ENCODE measurements around the gene SHH. TPM values are rescaled to one million over a fixed set of nuclear protein-coding genes. Genes with fewer than 3 reads are reported as not detected.
A peak's percentile ranks its signal among the peaks of the same experiment; 100 is the strongest.

SHH gene
- total and polyA plus RNA-seq, 4 donors = 0.10 to 0.25 TPM; not detected in 2

DNA sequence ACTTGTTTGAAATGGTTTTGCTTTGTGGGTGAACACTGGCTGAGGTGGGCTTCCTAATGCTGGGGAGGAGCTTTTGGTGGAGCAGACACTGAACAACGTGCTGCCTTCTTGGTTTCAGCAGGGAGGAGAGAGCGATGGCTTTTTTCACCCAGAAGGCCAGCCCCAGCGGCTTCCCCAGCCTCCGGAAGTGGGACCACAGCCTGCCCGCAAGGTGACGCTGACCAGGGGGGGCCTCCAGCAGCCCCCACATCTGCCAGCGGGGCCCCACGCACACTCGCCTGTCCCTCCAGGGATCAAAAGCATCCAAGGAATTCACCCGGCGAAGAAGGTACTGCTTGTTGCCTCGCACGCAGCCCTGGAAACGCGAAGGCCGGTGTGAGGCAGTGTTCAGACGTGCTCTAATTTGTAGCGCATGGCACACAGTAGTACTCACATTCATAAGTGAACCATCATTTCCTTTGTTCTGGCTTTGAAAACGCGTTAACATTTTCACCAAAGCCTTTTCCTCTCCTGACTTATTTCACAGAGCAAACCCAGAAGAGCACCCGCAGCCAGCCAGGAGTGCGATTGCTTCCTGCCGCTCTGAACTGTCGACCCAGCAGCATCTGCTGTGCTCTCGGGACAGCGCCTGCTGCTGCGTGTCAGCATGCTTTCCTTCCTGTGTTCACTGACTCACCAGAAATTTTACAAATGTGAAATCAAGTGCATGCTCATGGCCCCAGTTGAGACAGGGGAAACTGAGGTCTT is 48.4 kb downstream of the SHH start:
- intact Hi-C loops (cut with DNase I) = no loop called here
- Histone ChIP-seq H3K27ac (ENCODE audit: low read depth in 1 of 2, low read length in 2 of 2) (no peak overlapping the region), H3K9me3 (ENCODE audit: control insufficient read depth, low read length) (no peaks in the 10 kb centered on the region), H3K4me3 (ENCODE audit: low read length in 2 of 2) (no peak overlapping the region), H3K4me1 (ENCODE audit: control insufficient read depth in 1 of 2, insufficient read depth in 2 of 2, low read length in 2 of 2) (no peaks in the 10 kb centered on the region), H3K27me3 (ENCODE audit: control insufficient read depth in 1 of 2, insufficient read depth in 2 of 2, low read length in 1 of 2) (no peaks in the 10 kb centered on the region), H3K36me3 (ENCODE audit: control insufficient read depth in 1 of 2, insufficient read depth in 2 of 2, low read length in 1 of 2) (peaks cover 0 to 4% of the 10 kb centered on the region in 2 donors)
- ATAC-seq (ENCODE audit: low FRiP score) (no peak), DNase-seq (peak in 1 of 2 donors; percentile 55)
- WGBS, 2 donors = 69 to 74% methylated on average over 27 of the region's 27 CpGs

DNA sequence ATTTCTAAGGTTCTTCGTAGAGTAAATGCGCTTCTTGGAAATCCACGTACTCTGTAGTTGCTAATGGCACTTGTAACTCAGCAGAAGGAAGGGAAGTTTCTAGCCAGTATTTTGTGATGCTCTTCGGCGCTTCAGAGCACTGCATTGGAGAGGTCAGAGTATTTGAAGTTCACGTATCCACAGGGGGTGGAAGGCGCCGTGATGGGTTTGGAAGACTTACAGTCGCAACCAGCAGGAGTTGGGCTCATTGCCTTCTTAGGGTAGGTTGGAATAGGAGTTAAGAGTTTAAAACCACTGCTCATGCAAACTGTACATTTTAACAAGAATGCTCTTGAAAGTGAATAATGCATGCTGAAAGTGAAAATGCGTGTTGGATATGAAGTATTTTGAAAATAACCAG is 49.1 kb downstream of the SHH start:
- intact Hi-C loops (cut with DNase I) = no loop called here

DNA sequence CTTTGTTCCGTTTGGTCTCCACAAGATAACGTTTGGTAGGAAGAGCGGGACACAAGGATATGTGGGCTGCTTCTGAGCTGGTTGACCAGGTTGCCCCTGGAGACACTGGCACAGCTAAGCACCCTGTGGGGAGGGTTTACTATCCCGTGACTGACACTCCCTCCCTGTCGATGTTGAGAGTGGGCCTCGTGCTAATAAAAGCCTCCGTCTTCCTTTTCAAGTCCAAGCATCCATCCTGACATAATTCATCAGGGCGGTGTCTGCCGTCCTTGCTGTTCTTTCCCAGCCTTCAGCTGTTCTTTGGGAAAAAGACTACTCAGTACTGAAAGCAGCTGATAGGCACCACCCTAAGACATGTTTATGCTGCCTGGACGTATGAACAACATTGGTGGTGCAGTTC is 49.6 kb downstream of the SHH start:
- Histone ChIP-seq H3K9me3 (ENCODE audit: control insufficient read depth, low read length) (no peaks in the 10 kb centered on the region), H3K27me3 (ENCODE audit: control insufficient read depth in 1 of 2, insufficient read depth in 2 of 2, low read length in 1 of 2) (no peaks in the 10 kb centered on the region), H3K4me1 (ENCODE audit: control insufficient read depth in 1 of 2, insufficient read depth in 2 of 2, low read length in 2 of 2) (no peaks in the 10 kb centered on the region), H3K36me3 (ENCODE audit: control insufficient read depth in 1 of 2, insufficient read depth in 2 of 2, low read length in 1 of 2) (peaks cover 0 to 2% of the 10 kb centered on the region in 2 donors), H3K27ac (ENCODE audit: low read depth in 1 of 2, low read length in 2 of 2) (no peak overlapping the region), H3K4me3 (ENCODE audit: low read length in 2 of 2) (no peak overlapping the region)
- ATAC-seq (ENCODE audit: low FRiP score) (no peak), DNase-seq (no peak)
- intact Hi-C loops (cut with DNase I) = no loop called here
- 71 to 74% methylated on average over 10 of the region's 10 CpGs for WGBS, 2 donors

More for the DNA sequence above, 49.1 kb downstream of the SHH start:
- H3K9me3 ChIP-seq (ENCODE audit: control insufficient read depth, low read length) = no peaks in the 10 kb centered on the region
- H3K27ac ChIP-seq (ENCODE audit: low read depth in 1 of 2, low read length in 2 of 2) = no peak overlapping the region
- H3K36me3 ChIP-seq (ENCODE audit: control insufficient read depth in 1 of 2, insufficient read depth in 2 of 2, low read length in 1 of 2) = peaks cover 0 to 4% of the 10 kb centered on the region in 2 donors
- no peak overlapping the region for H3K4me3 ChIP-seq (ENCODE audit: low read length in 2 of 2)
- H3K27me3 ChIP-seq (ENCODE audit: control insufficient read depth in 1 of 2, insufficient read depth in 2 of 2, low read length in 1 of 2) = no peaks in the 10 kb centered on the region
- no peaks in the 10 kb centered on the region for H3K4me1 ChIP-seq (ENCODE audit: control insufficient read depth in 1 of 2, insufficient read depth in 2 of 2, low read length in 2 of 2)
- 90 to 91% methylated on average over 10 of the region's 10 CpGs for WGBS, 2 donors
- ATAC-seq (ENCODE audit: low FRiP score) (no peak), DNase-seq (no peak)

DNA sequence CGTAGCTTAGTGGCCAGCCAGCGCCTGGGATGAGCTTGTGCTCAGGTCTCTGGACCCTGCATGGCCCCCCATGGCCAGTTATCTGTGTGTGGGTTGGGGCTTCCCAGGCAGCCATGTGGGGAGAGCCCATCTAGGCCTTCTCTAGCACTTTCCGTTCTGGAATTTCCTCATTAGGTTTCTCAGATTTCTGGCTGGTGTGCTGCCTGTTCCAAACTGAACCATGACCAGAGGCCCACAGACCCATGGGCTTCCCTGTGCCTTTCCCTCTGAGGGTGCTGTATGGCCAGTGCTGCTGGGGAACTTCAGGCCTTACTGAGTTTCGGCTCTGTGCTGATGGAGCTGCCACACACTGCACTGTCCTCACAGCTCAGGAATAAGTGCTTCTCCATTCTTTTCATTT is 50.2 kb downstream of the SHH start:
- H3K27me3 ChIP-seq (ENCODE audit: control insufficient read depth in 1 of 2, insufficient read depth in 2 of 2, low read length in 1 of 2) = no peaks in the 10 kb centered on the region
- no peak overlapping the region for H3K4me3 ChIP-seq (ENCODE audit: low read length in 2 of 2)
- H3K27ac ChIP-seq (ENCODE audit: low read depth in 1 of 2, low read length in 2 of 2) = no peak overlapping the region
- no peaks in the 10 kb centered on the region for H3K4me1 ChIP-seq (ENCODE audit: control insufficient read depth in 1 of 2, insufficient read depth in 2 of 2, low read length in 2 of 2)
- intact Hi-C loops (cut with DNase I) = no loop called here
- 76 to 86% methylated on average over 4 of the region's 4 CpGs for whole genome bisulfite sequencing, 2 donors
- H3K9me3 ChIP-seq (ENCODE audit: control insufficient read depth, low read length) = no peaks in the 10 kb centered on the region
- ATAC-seq (ENCODE audit: low FRiP score) (no peak), DNase-seq (no peak)
- peaks cover 0 to 2% of the 10 kb centered on the region in 2 donors for H3K36me3 ChIP-seq (ENCODE audit: control insufficient read depth in 1 of 2, insufficient read depth in 2 of 2, low read length in 1 of 2)

DNA sequence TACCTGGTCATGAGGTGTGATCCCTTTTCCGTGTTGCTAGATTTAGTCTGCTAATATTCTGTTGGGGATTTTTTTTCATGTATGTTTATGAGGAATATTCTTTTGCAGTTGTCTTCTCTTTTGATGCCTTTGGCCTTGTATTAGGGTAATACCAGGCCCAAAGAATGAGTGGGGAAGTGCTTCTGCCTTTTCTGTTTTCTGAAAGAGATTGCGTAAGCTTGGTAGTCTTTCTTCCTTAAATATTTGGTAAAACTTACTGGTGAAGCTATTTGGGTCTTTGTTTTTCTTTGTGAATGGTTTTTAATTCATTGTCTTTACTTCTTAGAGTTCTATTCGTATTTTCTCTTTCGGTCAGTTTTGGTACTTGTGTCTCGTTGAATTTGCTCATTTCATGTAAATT is 51.1 kb downstream of the SHH start:
- H3K4me3 ChIP-seq (ENCODE audit: low read length in 2 of 2) = no peak overlapping the region
- DNase-seq (no peak), ATAC-seq (ENCODE audit: low FRiP score) (no peak)
- no peaks in the 10 kb centered on the region for H3K9me3 ChIP-seq (ENCODE audit: control insufficient read depth, low read length)
- H3K4me1 ChIP-seq (ENCODE audit: control insufficient read depth in 1 of 2, insufficient read depth in 2 of 2, low read length in 2 of 2) = no peaks in the 10 kb centered on the region
- 93 to 94% methylated on average over 5 of the region's 5 CpGs for whole genome bisulfite sequencing, 2 donors
- peaks cover 0 to 2% of the 10 kb centered on the region in 2 donors for H3K36me3 ChIP-seq (ENCODE audit: control insufficient read depth in 1 of 2, insufficient read depth in 2 of 2, low read length in 1 of 2)
- intact Hi-C loops (cut with DNase I) = no loop called here
- no peaks in the 10 kb centered on the region for H3K27me3 ChIP-seq (ENCODE audit: control insufficient read depth in 1 of 2, insufficient read depth in 2 of 2, low read length in 1 of 2)
- no peak overlapping the region for H3K27ac ChIP-seq (ENCODE audit: low read depth in 1 of 2, low read length in 2 of 2)

DNA sequence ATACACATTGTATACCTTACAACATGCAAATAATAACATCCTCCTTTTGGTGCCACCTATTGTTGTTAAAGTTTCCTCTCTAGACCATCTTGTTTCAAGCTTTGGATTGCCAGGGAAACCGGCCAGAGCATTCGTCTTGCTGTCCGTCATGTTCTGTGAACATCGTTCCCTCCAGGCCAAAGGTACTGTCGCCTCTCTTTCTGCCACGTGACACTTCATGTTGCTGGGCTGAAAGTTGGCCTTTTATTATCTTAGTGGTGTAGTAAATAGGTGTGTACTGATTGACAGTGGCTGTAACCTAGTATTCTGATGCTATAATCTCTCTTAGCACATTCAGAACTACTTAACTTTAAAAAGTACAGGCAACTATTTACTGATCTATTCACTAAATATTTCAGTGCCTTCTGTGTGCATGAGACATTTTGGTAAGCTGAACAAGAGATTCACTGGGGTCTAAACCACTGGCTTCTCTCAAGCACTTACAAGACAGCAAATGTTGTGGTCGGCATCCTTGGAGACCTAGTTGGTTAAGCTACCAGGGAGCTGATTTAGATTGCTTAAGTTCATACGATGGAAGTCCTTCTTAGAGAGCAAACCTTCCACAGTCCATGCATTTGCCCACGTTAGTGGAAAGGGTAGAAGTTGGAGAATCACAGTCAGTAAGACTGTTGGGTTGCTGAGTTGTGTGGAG is 52.4 kb downstream of the SHH start:
- Histone ChIP-seq H3K4me3 (ENCODE audit: low read length in 2 of 2) (no peak overlapping the region), H3K27me3 (ENCODE audit: control insufficient read depth in 1 of 2, insufficient read depth in 2 of 2, low read length in 1 of 2) (no peaks in the 10 kb centered on the region), H3K4me1 (ENCODE audit: control insufficient read depth in 1 of 2, insufficient read depth in 2 of 2, low read length in 2 of 2) (no peaks in the 10 kb centered on the region), H3K27ac (ENCODE audit: low read depth in 1 of 2, low read length in 2 of 2) (no peak overlapping the region), H3K9me3 (ENCODE audit: control insufficient read depth, low read length) (no peaks in the 10 kb centered on the region), H3K36me3 (ENCODE audit: control insufficient read depth in 1 of 2, insufficient read depth in 2 of 2, low read length in 1 of 2) (peaks cover 0 to 2% of the 10 kb centered on the region in 2 donors)
- 89% methylated on average over 9 of the region's 9 CpGs for WGBS, 2 donors
- DNase-seq (no peak), ATAC-seq (ENCODE audit: low FRiP score) (no peak)
- intact Hi-C loops (cut with DNase I) = no loop called here

DNA sequence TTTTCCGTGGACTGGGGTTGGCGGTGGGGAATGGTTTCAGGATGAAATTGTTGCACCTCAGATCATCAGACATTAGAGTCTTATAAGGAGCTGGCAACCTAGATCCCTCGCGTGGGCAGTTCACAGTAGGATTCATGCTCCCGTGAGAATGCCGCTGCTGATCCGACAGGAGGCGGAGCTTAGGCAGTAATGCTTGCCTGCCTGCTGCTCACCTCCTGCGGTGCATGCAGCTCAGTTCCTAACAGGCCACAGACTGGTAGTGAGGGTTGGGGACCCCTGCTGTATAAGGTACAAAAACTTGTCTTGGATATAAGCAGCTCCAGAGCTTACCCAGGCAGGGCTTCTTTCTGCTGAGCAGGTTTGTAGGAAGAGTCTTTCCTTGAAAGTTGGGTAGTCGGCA is 53.9 kb downstream of the SHH start:
- 80 to 84% methylated on average over 10 of the region's 10 CpGs for whole genome bisulfite sequencing, 2 donors
- DNase-seq (no peak), ATAC-seq (ENCODE audit: low FRiP score) (no peak)
- no peak overlapping the region for H3K27ac ChIP-seq (ENCODE audit: low read depth in 1 of 2, low read length in 2 of 2)
- H3K4me1 ChIP-seq (ENCODE audit: control insufficient read depth in 1 of 2, insufficient read depth in 2 of 2, low read length in 2 of 2) = no peaks in the 10 kb centered on the region
- no peaks in the 10 kb centered on the region for H3K9me3 ChIP-seq (ENCODE audit: control insufficient read depth, low read length)
- no peaks in the 10 kb centered on the region for H3K36me3 ChIP-seq (ENCODE audit: control insufficient read depth in 1 of 2, insufficient read depth in 2 of 2, low read length in 1 of 2)
- no peak overlapping the region for H3K4me3 ChIP-seq (ENCODE audit: low read length in 2 of 2)
- intact Hi-C loops (cut with DNase I) = no loop called here
- no peaks in the 10 kb centered on the region for H3K27me3 ChIP-seq (ENCODE audit: control insufficient read depth in 1 of 2, insufficient read depth in 2 of 2, low read length in 1 of 2)

DNA sequence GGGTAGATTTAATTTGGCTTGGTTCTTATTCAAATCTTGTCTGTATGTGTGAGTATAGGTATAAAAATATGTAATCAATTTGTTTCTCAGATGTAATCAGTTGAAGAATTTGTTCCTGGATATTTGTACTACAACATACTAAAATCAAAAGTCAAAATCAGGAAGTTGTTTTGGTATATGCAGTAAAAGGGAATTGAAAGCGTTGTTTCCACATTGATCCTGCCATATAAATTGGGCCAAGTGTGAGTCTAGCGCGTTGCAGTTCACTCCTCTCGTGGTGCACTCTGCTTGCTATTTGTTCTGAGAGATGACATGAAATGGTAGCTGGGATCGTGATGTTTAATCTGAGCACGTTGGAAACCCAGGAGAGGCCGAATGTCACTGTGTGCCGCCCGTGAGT is 55.9 kb downstream of the SHH start:
- intact Hi-C loops (cut with DNase I) = no loop called here
- Histone ChIP-seq H3K4me3 (ENCODE audit: low read length in 2 of 2) (no peak overlapping the region), H3K36me3 (ENCODE audit: control insufficient read depth in 1 of 2, insufficient read depth in 2 of 2, low read length in 1 of 2) (no peaks in the 10 kb centered on the region), H3K4me1 (ENCODE audit: control insufficient read depth in 1 of 2, insufficient read depth in 2 of 2, low read length in 2 of 2) (no peaks in the 10 kb centered on the region), H3K27ac (ENCODE audit: low read depth in 1 of 2, low read length in 2 of 2) (no peak overlapping the region), H3K9me3 (ENCODE audit: control insufficient read depth, low read length) (no peaks in the 10 kb centered on the region), H3K27me3 (ENCODE audit: control insufficient read depth in 1 of 2, insufficient read depth in 2 of 2, low read length in 1 of 2) (no peaks in the 10 kb centered on the region)
- ATAC-seq (ENCODE audit: low FRiP score) (no peak), DNase-seq (no peak)
- 92 to 94% methylated on average over 9 of the region's 9 CpGs for whole genome bisulfite sequencing, 2 donors

DNA sequence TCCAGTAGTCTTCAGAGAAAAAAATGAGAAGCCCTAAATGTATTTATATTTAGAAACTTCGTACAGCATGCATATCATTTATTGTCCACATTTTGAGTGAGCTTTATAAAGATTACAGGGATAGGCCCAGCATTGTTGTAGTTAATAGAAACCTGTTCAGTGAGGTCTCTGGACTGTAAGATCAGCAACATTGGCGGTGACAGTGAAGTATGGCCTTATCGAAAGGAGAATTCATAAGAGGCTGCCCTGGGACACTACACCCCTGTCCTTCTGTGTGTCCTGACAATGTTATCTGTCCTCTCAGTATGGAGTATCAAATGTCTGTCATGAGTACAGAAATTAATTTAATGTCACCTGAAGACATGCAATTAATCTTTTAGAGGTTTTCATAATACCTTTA is 57.2 kb downstream of the SHH start:
- H3K4me1 ChIP-seq (ENCODE audit: control insufficient read depth in 1 of 2, insufficient read depth in 2 of 2, low read length in 2 of 2) = no peaks in the 10 kb centered on the region
- 85 to 86% methylated on average over 3 of the region's 3 CpGs for WGBS, 2 donors

More for the DNA sequence above, 57.2 kb downstream of the SHH start:
- Histone ChIP-seq H3K36me3 (ENCODE audit: control insufficient read depth in 1 of 2, insufficient read depth in 2 of 2, low read length in 1 of 2) (no peaks in the 10 kb centered on the region), H3K27me3 (ENCODE audit: control insufficient read depth in 1 of 2, insufficient read depth in 2 of 2, low read length in 1 of 2) (no peaks in the 10 kb centered on the region), H3K27ac (ENCODE audit: low read depth in 1 of 2, low read length in 2 of 2) (no peak overlapping the region), H3K4me3 (ENCODE audit: low read length in 2 of 2) (no peak overlapping the region), H3K9me3 (ENCODE audit: control insufficient read depth, low read length) (no peaks in the 10 kb centered on the region)
- DNase-seq (no peak), ATAC-seq (ENCODE audit: low FRiP score) (no peak)
- intact Hi-C loops (cut with DNase I) = no loop called here

Data from aorta (tissue), 5 donors.